Measurements from ENCODE around the gene WNK2. TPM values are rescaled to one million over a fixed set of nuclear protein-coding genes. Genes with fewer than 3 reads are reported as not detected.
"Not testable (repeated sequence)": the region's sequence is repeated elsewhere in the genome, so short reads cannot be mapped to it uniquely, and the experiment has no call there.

The WNK2 gene
- total RNA-seq, 1 donor from 2014 or later, result 9.7 TPM

DNA sequence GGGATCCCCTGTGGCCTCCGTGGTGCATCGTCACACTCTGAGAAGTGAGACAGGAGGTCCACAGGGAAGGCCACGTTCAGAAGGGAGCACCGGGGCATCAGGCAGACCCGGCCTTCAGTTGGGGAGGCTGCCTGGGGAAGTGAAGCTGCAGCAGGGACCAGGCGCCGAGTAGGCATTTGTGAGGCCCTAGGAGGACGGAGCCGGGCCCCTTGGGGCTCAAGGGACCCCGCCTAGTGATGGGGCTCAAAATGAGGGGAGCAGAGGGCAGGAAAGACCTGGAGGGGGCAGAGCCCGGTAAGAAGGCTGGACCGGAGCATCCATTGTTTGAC is 182.1 kb downstream of the WNK2 start:
- no peak overlapping the region for H3K4me3 ChIP-seq (ENCODE audit: low read depth, low read length)
- DNase-seq (ENCODE audit: low read depth), result no peak
- no peaks in the 10 kb centered on the region for H3K36me3 ChIP-seq (ENCODE audit: control insufficient read depth, insufficient read depth, low read length)
- TF ChIP-seq, protein P1, sequence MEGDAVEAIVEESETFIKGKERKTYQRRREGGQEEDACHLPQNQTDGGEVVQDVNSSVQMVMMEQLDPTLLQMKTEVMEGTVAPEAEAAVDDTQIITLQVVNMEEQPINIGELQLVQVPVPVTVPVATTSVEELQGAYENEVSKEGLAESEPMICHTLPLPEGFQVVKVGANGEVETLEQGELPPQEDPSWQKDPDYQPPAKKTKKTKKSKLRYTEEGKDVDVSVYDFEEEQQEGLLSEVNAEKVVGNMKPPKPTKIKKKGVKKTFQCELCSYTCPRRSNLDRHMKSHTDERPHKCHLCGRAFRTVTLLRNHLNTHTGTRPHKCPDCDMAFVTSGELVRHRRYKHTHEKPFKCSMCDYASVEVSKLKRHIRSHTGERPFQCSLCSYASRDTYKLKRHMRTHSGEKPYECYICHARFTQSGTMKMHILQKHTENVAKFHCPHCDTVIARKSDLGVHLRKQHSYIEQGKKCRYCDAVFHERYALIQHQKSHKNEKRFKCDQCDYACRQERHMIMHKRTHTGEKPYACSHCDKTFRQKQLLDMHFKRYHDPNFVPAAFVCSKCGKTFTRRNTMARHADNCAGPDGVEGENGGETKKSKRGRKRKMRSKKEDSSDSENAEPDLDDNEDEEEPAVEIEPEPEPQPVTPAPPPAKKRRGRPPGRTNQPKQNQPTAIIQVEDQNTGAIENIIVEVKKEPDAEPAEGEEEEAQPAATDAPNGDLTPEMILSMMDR (IDR thresholded peaks at IDR 0.05; ENCODE audit: insufficient read depth, low read length, poor library complexity, severe bottlenecking), result no peak
- H3K27me3 ChIP-seq (ENCODE audit: control insufficient read depth, insufficient read depth, low read length), result no peaks in the 10 kb centered on the region

DNA sequence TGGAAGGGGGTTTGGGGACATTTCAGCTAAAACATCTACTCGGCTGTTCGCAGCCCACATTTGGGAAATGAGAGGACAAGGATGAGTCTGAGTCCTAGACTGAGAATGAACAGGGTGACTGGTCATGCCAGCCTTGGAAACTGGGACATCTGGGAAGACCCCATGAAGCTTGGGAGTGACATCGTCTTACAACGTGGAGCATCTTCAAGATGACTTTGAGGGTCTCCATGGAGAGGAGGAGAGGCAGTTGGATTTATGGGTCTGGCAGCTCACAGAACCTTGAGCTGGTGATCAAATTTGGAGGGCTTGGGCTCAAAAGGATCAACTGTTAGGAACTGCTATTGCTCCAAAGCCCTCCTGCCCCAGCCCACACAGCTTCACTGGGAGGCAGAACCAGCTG is 182.5 kb downstream of the WNK2 start:
- H3K36me3 ChIP-seq (ENCODE audit: control insufficient read depth, insufficient read depth, low read length); H3K4me3 ChIP-seq (ENCODE audit: low read depth, low read length); H3K27me3 ChIP-seq (ENCODE audit: control insufficient read depth, insufficient read depth, low read length); DNase-seq (ENCODE audit: low read depth): not testable (repeated sequence)

DNA sequence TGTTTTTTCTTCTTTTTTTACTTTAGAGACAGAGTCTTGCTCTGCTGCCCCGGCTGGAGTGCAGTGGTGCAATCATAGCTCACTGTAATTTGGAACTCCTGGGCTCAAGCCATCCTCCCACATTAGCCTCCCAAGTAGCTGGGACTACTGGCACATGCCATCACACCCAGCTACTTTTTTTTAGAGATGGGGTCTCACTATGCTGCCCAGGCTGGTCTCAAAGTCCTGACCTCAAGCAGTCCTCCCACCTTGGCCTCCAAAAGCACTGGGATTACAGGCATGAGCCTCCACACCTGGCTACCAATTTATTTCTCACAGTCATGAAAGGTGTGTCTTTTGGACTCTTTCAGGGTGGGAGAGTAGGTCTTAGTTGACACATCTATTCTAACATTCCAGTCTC is 184.5 kb downstream of the WNK2 start:
- H3K4me3 ChIP-seq (ENCODE audit: low read depth, low read length), result no peak overlapping the region
- TF ChIP-seq, protein P1 (IDR thresholded peaks at IDR 0.05; ENCODE audit: insufficient read depth, low read length, poor library complexity, severe bottlenecking), result no peak
- H3K36me3 ChIP-seq (ENCODE audit: control insufficient read depth, insufficient read depth, low read length), result no peaks in the 10 kb centered on the region
- no peak for DNase-seq (ENCODE audit: low read depth)
- no peaks in the 10 kb centered on the region for H3K27me3 ChIP-seq (ENCODE audit: control insufficient read depth, insufficient read depth, low read length)

DNA sequence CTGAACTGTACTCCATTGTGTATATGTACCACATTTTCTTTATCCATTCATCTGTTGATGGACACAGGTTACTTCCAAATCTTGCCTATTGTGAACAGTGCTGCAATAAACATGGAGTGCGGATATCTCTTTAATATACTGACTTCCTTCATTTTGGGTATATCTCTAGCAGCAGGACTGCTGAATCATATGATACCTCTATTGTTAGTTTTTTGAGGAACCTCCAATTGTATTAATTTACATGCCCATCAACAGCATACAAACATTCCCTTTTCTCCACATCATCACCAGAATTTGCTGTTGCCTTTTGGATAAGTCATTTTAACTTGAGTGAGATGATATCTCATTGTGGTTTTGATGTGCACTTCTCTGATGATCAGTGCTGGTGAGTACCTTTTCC is 185.7 kb downstream of the WNK2 start:
- TF ChIP-seq, protein P1 (IDR thresholded peaks at IDR 0.05; ENCODE audit: insufficient read depth, low read length, poor library complexity, severe bottlenecking), result no peak
- Histone ChIP-seq H3K36me3 (ENCODE audit: control insufficient read depth, insufficient read depth, low read length) (no peaks in the 10 kb centered on the region), H3K27me3 (ENCODE audit: control insufficient read depth, insufficient read depth, low read length) (no peaks in the 10 kb centered on the region), H3K4me3 (ENCODE audit: low read depth, low read length) (no peak overlapping the region)
- DNase-seq (ENCODE audit: low read depth), result no peak

Other genes starting within 250 kb of the WNK2 start
- gene FGD3, start 236.6 kb upstream of the WNK2 start, total RNA-seq, result 0.41 and 0.46 TPM in 2 replicates
- gene SUSD3, start 125.4 kb upstream of the WNK2 start, total RNA-seq, result 0.89 and 1.3 TPM in 2 replicates
- 32.6 and 56.5 TPM in 2 replicates for gene CARD19, start 87.9 kb upstream of the WNK2 start, total RNA-seq
- 66.4 and 76.4 TPM in 2 replicates for gene NINJ1, start 49.9 kb upstream of the WNK2 start, total RNA-seq